NCI-H1048 (cell line): ENCODE measurements around the gene TPCN2.

Experiments
- DNase-seq: peaks from one replicate; lab custom pipeline; 2025; lab: John Stamatoyannopoulos, UW

The TPCN2 gene

DNA sequence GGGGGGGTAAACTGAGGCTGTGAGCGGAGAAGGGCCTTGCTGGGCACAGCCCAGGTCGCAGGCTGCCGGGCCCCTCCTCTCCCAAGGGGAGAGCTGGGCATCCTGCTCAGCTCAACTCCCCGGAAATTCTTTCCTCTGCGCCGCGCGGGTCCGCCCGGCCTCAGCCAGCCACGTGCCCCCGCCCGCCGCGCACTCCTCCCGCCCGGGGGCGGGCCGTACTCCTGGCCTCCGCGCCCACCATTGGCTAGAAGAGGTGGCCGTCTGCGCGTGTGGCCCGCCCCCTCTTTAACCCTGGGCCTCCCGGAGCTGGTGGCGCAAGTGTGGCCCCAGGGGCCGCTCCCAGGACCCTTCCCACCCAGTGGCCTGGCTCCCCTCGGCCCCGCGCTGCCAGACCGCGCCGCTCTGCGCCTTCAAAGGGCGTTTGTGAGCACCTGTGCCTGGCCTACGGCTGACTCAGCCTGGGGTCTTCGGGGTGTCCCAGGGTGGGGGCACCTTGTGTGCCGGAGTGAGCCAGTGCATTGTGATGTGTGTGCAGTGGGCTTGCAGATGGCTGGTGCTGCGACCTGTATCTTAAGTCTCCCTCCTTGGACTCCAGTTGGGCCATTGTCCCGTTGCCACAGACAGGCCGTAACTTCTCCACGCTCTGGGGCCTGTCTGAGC, 37.6 kb upstream of the TPCN2 start:
- no peak for DNase-seq

DNA sequence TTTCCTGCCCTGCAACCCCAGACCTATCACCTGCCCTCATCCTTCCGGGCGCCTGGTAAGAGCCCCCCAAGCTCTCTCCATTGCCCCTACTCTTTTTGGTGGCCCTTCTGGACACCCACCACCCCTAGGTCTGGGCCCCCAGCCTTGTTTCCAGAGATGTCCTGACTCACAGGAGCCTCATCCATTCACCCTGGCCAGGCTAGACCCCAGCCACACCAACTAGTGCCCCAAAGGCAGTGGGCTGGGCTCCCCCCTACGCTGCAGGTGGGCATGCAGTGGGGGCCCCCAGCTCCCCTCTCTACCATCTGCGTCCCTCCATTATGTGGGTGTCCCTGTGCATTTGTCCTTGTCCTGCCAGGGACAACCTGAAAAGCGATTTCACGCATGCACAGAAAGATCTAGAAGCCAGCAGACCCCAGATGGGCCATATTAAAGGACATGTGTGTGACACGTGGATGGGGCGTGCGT, 37.1 kb upstream of the TPCN2 start:
- DNase-seq: no peak

DNA sequence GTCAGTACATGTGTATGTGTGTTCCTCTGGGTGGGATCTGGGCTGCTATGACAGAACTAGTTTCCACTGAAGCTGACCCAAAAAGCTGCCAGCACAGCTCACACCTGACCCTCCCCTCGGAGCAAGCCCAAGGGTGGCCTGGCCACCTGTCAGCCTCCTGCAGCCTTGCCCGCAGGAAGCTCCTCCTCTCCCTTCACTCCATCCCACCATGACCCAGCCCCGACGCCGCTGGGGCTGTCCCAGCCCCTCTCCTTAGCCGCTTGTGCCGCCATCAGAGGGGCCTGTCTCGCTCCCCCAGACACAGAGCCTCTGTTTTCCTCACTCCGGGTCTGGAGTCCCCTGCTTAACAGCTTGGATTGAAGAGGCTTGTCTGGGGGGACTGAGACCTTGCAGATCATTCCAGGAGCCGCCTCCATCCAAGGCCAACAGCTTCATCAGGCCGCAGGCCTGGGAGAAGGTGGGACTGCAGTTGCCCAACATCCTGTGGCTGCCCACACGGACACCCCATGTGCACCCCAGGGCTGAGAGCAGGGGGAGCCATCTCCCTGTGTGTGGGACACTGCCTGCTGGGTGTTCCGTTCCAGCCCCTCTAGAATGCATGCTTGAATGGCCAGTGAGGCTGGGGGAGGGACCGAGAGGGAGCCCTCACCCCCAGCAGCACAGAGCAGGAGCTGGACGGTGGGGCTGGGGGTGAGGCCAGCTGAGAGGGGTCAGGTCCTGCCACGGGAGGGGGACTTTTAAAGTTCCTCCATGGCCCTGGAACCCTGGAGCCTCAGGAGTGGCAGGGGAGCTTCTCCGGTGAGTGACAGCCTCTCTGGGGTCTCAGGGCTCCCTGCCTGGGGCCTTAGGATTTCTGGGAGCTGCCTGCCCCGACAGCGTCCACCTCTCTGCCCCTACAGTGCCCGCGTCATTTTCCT, 36.4 kb upstream of the TPCN2 start:
- no peak for DNase-seq

DNA sequence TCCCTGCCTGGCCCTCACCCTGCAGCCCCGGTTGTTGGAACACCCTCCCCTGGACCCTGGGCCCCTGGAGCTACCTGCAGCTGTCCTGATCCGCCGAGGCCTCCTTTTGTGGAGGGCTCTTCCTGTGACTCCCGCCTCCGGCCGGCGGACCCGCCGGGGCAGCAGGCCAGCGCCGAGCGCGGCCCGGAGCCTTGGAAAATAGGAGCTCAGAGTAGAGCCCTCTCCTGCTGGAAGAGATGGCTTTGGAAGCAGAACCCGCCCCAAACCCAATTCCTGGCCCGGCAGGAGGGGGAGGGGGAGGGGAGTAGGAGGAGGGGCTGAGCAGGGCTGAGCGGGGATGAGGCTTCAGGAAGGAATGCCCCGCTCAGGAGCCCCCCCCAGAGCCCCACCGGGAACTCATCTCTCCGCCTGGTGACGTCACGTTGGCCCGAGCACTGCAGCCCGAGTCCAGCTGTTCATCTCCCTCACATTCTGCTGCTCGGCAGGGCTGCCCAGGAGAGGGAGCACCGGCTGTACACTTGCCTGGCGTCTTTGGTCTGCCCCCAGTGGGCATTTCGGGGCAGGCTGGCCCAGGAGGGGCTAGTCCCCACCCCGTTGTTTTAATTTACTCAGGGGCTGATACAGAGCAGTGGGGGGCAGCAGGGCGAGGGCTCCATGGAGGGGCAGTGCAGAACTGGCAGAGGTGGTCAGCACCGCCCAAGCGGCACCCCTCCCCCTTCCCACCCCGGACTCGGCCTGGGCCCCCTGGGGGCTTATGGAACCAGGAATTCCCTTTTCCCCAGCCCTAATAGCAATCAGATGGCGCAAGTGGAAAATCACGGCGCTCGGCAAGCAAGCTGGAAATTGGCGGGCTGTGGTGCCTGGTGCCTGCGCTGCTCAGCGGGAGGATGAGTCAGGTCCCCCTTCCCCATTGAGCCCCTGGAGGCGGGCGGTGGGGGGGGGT, 35.5 kb upstream of the TPCN2 start, which contains the start of gene MRGPRF:
Gene MRGPRF, minus strand, starts transcription at position 238 of the 943 bp plus-strand sequence. CDS start 3,345 bp downstream, outside the sequence.
- DNase-seq: no peak

DNA sequence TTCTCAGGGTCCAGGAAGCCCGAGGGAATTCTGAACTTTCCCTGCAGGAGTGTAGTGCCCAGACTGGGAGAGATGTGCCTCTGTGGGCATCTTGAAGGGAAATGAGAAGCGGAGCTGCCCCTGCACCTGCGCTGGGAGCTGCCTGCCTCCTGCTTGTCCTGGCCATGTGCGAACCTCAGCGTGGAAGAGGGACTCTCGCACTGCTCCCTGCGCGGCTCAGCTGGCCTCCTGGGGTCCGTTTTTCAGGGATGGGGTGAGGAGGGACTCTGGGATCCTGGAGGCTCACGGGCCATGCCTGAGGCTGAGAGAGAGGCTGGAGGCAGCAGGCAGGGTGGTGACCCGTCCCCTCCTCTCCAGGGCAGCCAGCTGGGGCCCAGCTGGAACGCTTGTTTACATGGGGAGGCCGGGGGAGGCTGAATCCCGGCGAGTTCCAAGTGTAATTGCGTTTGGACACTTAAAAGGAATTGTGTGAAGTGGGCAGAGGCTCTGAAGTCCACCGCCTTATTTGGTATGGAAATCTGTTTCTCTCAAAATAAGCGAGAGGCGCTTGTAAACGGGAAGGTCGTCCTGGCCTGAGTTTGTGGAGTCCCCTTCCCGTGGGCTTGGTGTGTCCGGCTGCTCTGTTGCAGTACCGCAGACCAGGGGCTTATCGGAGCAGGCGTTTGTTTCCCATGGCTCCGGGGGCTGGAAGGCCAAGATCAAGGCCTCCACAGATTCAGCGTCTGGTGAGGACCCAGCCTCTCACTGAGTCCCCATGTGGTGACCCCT, 34.5 kb upstream of the TPCN2 start:
- no peak for DNase-seq

DNA sequence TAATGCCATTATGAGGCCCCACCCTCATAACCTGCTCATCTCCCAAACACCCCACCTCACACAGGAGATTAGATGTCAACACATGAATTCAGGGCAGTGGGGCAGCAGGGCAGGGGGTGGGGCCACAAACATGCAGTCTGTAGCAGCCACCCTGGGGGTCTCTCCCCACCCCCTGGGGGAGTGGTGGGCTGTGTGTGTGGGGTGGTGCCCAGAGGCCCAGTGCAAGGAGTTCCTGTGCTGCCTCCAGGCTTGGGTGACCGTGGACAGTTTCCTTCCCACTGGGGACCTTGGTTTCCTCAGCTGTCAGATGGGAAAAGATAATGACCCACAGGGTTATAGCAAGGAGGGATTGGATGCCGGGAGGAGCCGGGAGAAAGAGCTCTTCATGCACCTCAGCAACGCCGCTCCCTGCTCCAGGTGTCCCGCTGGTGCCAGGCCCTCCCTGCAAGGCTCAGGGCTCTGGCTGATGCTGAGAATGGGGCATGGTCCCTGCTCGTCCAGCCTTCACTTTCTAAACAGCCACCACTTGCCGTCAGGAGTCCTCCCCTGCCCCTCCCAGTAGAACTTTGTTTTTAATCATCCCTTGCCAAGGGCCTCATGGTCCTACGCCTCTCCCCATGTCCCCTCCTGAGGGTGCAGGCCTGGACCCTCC, 33.7 kb upstream of the TPCN2 start:
- no peak for DNase-seq

DNA sequence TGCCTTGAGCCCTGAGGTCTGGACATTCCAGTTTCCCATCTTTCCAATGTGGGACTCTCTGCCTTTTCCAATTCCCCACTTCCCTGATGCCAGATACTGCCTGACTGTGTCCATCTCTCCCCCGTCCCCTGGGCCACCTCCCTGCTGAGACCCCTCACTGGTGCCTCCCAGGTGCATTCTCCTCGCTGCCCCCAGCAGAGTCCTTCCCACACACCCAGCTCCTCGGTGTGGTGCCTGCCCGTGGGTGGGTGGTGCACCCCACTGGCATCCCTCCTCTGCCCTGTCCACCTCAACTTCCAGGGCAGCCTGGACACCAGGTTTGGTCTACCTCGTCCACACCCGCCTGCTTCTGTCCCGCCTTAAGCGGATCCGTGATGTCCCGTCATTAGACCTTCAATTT, 30.8 kb upstream of the TPCN2 start:
- DNase-seq: no peak

DNA sequence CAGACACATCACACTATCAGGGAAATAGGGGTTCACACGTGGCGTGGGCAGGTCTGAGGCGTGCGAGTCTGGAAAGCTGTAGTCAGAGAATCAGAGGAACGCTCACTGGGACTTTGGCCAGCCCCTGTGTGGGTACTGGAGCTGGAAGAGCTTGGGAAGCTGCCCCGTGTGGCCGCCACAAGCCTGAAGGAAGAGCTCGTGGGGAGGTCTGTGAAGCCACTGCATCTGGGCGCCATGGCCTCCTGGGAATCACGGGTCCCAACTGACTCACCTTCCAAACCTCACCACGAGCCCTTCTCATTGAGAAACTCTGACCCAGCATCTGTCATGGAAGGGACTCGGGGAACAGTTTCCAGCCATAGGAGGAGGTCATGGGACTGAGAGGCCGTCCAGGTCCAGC, 29.8 kb upstream of the TPCN2 start:
- no peak for DNase-seq

DNA sequence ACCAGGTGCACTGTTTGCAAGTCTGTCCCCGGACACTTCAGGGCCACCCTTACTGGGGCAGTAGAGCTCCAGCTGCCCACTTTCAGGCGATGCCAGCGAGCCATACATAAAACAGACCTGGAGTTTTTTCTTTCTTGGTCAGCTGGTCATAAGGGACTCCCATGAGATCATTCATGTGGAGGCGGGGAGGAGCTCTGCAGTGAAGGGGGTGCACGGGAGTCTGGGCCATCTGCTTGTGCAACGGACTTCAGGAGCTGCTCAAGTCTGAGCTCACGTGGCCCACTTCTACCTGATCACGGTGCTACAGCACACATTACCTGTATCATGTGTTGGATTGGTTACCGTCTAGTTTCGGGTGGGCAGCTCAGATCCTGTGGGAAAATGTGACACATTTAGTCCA, 26.5 kb upstream of the TPCN2 start:
- DNase-seq: no peak

DNA sequence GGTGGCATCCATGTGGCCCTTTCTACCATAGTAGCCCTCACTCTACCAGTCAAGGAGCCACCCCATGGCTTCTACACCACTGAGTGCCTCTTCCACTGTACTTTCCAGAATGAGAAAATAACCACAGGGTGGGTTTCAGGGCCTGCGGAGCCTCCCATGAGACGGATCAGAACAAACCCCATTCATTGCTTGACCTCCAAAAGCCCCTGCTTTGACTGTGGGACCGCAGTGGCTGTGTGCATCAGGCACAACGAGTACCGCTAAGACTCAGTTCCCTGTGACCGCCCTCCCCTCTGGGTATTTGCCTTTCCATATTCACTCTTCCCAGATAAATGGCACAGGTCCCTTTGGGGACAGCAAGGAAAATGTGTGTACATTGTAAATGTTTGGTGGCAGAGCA, 24.2 kb upstream of the TPCN2 start:
- no peak for DNase-seq

DNA sequence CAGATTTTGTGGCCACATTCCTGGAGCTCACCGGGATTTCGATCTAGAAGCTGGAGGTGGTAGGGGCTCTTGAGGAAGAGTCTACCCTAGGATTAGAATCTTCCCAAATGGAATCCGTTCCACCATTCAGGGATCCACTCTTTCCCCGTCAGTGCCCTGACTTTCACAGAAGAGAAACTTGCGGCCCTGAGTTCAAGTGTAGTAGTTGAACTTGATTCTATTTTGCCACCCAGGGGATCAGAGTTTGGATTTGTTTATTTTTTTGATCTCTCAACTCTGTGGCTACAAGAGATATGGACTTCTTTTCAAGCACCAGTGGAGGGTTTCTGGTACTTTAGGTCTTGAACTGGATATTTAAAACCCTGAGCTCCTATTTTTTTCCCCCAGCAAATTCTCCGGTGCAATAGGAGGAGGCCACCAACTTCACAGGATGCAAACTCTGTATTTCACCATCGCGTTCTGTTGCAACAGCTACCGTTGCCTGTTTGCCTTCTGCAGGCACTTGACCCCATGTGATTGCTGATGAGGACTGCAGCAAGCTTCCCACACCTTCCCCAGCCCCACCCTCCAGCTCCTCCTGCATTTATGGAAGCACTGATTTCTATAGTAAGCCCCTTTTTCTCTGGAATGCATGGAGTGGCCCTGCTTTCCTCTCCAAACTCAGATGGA, 20.9 kb upstream of the TPCN2 start:
- DNase-seq: no peak

DNA sequence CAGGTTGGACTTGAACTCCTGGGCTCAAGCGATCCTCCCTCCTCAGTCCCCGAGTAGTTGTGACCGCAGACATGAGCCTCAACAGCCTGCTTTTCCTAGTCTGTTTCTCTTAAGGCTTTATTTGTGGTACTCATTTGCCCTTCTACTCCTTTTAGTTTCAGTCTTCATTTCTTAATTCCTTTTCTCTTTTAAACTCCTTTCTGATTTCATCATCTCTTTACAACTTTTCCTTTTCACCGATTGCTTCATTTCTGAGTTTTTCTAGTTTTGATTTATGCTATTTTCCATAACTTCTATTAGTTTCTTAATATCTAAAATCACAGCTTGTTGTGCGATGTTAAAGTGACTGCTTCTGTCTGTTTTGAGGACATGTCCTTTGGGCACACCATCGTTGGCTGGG, 18.4 kb upstream of the TPCN2 start:
- no peak for DNase-seq

DNA sequence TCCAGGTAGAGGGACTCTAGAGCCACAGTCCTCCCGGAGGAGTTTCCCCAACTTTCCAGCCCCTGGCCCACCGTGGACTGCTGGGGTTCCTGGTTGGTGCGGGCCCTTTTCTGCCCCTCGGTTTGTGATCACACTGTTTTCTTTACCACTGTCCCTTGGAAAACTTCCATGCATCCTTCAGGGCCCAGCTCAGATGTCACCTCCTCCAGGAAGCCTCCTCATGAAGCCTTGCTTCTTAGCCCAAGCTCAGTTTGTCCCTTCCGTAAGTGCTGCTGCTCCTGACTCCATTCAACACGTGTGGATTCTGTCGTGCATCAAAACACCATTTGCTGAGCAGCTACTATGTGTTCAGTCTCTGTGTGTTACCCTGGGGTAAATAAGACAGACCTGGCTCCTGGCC, 15.9 kb upstream of the TPCN2 start:
- DNase-seq: no peak

DNA sequence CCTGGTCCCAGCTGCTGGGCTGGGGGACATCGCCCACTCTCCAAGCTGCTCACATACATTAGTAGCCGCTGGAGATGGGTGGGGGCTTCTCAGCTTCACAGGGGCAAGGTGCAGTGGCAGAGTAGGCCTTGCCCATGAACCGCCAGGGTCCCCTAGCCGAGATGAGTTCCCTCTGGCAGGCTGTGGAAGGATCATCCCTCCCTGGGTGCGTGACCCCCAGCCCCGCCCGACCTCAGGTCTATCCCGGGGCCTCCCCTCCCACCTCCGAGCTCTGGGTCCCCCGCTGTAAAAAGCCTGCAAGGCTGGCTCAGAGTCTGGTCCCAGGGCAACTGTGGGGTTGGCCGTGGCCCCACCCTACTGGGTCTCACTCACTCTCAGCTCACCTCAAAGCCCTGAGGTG, 15.3 kb upstream of the TPCN2 start:
- DNase-seq: no peak

DNA sequence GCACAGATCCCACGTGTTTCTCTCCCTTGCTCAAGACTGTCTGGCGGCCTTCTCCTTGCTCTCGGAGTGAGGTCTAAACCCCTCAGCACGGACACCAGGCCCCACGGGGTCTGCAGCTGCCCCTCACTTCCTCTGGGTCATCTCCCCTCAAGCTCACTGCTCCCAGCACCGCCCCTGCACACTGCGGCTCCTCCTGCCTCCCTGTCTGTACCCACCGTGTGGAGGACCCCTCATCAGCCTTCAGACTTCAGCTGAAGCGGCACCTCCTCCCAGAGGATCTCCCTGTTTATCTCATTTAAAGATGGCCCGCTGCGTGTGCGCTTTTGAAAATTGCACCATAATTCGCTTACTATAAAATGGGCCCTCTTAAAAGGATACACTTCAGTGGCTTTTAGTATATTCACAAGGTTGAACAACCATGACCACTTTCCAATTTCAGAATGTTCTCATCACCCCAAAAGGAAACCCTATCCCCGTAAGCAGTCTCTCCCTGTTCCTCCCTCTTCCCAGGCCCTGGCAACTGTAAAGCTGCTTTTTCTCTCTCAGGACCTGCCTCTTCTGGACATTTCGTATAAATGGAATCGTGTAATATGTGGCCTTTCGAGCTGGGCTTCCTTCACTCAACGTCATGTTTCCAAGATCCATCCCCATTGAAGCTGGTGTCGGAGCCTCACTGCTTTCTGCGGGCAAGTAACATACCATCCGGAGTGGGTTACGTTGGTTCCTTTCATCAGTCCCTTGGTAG, 14.4 kb upstream of the TPCN2 start:
- no peak for DNase-seq

DNA sequence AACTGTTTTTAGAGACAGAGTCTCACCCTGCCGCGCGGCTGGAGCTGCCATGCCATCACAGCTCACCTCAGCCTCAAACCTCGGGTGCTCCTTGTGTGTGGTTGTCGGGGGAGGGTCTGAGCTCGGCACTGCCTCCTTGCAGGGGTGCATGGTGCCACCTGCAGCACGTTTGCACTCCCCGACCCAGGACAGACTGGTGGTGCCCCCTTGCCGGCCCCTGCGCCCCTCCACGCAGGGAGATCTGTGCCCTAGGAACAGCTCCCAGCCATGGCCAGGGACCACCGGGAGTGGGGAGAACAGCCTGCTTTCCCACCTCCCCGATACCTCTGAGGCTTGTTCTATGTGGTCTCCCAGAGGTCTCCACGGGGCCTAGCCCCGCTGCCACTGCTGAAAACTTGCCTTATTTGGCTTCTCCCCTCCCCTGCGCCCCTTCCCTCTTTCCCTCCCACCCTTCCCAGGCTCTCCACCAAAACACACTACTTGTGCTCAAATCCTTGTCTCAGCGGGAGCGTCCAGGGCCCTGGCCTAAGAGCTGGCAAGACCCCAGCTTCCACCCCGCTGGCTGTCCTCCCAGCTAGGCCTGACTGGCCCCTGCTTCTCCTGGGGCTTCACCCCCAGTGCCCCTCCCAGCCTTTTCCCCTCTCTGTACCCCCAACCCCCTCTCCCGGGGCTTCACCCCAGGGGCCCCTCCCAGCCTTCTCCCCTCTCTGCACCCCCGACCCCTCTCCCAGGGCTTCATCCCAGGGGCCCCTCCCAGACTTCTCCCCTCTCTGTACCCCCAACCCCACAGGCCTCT, 13.4 kb upstream of the TPCN2 start:
- no peak for DNase-seq

DNA sequence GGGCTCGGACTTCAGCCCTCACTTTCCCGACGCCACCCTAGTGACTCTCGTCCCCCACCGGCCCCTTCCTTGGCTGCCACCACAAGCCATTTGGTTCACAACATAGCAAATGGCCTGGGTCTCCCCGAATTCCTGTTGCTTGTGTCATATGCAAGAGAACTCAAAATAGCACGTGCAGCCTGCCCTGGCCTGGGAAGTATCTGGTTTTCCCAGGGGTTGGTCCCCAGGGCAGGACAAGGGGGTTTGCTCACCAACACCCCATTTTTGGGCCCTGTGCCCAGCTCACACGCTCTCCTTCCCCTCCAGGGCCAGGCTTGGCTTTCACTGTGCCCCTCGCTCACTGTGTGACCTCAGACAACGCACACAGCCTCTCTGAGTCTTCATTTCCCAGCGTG, 12.8 kb upstream of the TPCN2 start:
- no peak for DNase-seq

DNA sequence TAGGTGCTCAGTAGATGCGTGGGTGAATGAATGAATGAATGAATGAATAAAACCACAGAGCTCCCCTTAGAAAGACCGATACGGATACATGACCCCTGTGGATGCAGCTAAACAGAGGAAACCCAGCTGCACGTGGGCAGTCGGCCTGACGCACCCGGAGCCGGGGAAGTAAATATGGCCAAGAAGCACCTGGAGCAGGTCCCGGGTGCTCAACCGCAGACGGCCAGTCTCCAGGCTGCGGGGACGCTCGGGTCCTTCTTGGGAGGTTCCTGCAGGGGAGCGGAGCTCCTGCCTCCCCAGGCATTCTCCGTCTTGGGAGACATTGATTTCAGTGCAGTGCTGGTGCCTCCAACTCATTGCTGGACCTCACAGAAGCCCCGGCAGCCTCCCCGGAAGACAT, 11.7 kb upstream of the TPCN2 start:
- no peak for DNase-seq

DNA sequence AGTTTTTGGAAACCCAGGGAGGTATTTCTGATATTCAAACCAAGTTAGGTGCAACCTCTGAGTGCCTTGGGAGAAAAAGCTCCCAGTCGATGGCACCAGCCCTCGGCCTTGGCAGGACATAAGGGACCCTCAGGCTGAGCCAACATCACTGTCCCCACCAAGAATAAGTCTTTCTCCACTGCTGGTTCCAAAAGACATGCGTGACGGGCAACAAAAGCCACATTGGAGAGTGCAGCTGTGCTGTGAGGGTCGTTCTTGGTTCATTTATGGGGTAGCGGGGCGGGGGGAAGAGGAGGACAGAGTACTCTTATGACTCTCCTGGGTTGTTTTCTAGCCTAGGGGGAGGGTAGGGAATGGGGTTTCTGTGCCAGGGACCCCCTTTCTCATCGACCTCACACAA, 11.2 kb upstream of the TPCN2 start:
- DNase-seq: no peak
